Kidney capillary endothelial cell (primary cell): ENCODE data around the gene CEBPB.
"Not testable (repeated sequence)": the region's sequence is repeated elsewhere in the genome, so short reads cannot be mapped to it uniquely, and the experiment has no call there.

ENCODE experiments used
- DNase-seq: peaks from one replicate; pipeline ENCODE4 v3.0.0-alpha.2; 2018; ENCODE audit warnings: low spot score

CEBPB gene

DNA sequence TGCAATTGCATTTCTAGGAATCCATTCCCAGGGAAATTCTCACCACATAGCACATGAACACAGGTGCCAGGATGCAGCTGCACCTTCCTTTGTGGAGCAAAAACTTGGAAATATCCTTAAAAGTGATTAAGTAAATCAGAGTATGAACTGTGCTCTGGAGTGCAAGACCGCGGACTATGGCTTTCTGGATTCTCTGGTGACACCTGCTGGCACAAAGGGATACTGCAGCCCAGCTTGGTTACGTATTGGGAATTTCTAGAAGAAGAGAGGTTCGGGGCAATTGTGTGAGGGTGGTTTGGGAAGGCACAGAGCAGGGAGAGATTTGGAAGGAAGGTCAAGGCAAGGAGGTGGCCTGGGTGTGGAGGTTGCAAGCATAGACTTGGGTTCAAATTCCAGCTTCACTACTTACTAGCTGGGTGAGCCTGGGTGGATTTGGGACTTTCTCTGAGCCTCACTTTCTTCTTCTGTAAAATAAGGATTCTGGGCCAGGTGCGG is 21.3 kb upstream of the CEBPB start:
- peak; percentile 70 for DNase-seq

DNA sequence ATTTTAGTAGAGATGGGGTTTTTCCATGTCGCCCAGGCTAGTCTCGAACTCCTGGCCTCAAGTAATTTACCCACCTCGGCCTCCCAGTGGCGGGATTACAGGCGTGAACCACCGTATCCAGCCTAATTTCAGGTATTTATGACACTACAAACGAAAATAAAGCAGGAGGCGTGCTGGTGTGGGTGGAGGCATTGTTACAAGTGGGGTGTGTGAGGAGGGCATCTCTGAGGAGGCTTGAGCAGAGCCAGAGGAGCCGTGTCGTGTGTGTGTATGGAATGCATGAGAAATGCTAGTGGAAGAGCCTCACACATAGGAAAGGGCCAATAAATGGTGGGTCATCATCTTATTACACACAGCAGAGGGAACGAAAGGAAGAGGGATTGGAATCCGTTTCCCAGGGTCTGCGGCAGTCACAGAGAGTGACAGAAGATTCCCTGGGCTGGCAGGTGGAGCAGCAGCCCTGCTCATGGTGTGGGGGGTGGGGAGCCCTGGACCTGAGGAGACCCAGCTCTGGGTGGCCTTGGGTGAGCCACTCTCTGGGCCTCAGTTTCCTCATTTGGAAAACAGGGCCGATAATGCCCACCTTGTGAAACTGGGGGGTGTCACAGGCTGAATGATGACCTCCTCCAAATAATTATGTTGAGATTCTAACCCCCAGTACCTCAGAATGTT is 19.9 kb upstream of the CEBPB start:
- no peak for DNase-seq

DNA sequence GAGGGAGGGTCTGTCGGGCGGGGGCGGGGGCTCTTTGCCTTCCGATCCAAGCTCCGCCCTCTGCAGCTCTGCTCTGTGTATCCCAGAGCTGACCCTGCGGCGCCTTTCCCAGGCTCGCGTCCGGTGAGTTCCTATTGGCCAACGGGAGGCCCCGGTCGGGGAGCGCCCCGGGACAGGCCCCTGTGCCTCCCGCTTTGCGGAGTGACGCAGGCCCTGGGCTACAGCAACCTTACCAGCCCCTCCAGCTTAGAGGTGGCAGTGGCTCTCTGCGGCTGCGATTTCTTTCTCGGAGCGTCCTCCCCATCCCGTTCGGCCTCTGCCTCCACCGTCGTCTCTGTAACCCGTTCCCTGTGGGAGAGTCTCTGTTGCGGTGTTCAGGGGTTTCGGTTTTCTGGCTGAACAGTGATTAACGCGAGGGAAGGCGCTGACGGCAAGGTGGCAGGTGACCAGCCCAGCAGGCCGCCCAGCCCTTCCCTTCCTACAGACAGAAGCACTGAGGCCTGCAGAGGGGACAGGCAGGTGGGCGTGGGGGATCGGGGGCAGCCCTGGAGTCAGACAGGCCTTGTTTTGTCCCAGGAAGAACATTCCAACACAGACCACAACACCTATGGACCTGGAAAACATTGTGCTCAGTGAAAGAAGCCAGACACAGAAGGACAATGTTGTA is 18.1 kb upstream of the CEBPB start:
- DNase-seq, result no peak

DNA sequence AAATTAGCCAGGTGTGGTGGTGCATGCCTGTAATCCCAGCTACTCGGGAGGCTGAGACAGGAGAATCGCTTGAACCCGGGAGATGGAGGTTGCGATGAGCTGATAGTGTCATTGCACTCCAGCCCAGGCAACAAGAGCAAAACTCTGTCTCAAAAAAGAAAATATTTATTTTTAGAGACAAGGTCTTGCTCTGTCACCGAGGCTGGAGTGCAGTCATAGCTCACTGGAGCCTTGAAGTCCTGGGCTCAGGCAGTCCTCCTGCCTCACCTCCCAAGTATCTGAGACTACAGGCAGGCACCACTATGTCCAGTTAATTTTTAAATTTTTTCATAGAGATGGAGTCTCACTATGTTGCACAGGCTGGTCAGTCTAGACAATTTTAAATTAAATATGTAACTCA is 16.2 kb upstream of the CEBPB start:
- DNase-seq, result no peak

DNA sequence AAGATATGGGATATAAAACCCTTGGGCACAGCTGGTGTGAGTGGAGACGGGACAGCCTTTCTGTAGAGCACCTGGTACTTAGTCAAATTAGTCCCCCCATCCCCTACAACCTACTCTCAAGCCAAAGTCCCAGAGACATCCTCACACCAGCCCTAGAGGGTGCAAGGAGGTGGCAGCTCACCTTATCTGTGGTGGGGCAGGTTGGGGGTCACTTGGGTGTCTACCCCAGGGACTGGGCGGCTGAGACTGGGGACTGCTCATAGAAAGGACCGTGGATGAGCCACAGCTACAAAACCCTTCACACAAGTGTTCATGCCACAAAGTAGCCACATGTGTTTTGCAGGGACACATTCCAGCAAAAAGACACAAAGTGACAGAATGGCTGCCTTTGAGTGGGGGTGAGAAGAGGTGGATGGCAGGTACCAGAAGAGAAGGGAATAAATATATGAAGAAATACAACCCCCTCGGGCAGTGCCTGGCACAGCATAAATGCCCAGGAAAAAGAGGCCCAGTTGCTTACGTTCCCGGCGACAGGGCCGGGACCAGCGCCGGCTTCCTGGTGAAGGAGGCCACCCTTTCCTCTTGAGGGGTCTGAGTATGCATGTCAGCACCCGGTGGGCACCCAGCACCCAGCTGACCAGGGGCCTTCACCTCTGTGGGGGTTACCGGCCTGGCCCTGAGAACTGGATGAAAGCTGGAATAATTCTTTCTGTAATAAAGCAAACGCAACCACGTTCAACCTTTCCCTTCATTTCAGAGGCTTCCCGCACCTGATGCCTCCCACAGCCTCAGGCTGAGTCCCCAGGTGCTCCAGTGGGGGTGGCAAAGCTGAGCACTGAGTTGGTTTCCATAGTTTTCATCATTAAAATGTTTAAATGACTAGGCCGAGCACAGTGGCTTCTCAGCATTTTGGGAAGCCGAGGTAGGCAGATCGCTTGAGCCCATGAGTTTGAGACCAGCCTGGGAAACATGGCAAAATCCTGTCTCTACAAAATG is 14.4 kb upstream of the CEBPB start:
- DNase-seq, result no peak

DNA sequence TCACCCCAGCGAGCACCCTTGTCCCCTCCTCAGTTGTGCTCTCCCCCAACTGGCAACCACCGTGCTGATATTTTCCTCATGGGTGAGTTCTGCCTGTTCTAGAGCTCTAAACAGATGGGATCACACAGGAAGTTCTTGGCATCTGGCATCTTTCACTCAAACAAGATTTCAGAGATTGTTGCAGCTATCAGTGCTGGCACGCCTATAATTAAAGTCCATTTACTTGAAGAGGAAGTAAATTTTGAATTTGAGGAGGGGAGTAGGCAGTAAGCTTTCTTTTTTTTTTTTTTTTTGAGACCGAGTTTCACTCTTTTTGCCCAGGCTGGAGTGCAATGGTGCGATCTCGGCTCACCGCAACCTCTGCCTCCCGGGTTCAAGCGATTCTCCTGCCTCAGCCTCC is 12.0 kb upstream of the CEBPB start:
- DNase-seq, result not testable (repeated sequence)

DNA sequence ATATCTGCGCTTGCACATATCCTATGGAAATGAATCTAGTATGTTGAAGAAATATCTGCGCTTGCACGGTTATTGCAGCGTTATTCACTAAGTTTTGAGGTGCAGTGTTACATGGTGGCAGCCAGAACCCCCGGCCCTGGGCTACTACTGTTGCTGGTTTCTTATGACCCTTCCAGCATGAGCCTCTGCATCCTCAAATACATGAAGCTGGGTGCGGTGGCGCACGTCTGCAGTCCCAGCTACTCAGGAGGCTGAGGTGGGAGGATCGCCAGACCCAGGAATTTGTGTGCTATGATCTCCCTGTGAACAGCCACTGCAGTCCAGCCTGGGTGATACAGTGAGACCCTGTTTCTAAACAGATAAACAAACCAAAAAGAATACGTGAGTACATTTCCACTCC is 9.3 kb upstream of the CEBPB start:
- no peak for DNase-seq

DNA sequence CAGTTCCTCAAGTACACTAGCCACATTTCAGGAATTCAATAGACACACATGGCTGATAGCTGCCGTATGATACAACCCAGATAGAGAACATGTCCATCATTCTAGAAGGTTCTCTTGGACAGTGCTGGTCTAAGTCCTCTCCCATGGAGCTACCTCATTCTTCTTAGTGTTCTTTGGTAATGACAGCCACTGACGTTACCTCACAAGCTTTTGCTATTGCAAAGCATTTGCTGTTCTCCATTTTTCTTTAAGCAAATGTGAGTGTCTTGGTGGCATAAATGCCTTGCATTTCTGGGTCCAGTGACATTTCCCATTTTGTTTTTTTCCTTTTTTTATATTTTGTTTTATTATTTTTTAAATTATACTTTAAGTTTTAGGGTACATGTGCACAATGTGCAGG is 8.3 kb upstream of the CEBPB start:
- no peak for DNase-seq

DNA sequence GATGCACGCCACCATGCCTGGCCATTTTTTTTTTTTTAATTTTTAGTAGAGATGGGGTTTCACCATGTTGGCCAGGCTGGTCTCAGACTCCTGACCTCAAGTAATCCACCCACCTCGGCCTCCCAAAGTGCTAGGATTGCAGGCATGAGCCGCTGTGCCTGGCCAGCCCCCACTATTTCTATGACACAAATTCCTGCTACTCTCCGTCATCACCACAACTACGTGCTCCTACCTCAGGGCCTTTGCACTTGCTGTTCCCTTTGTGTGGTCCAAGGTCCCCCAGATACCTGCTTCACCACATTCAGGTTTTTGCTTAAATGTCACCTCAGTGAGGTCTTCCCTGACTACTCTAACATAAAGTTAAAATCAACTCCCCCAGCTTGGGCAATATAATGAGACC is 5.2 kb upstream of the CEBPB start:
- no peak for DNase-seq

DNA sequence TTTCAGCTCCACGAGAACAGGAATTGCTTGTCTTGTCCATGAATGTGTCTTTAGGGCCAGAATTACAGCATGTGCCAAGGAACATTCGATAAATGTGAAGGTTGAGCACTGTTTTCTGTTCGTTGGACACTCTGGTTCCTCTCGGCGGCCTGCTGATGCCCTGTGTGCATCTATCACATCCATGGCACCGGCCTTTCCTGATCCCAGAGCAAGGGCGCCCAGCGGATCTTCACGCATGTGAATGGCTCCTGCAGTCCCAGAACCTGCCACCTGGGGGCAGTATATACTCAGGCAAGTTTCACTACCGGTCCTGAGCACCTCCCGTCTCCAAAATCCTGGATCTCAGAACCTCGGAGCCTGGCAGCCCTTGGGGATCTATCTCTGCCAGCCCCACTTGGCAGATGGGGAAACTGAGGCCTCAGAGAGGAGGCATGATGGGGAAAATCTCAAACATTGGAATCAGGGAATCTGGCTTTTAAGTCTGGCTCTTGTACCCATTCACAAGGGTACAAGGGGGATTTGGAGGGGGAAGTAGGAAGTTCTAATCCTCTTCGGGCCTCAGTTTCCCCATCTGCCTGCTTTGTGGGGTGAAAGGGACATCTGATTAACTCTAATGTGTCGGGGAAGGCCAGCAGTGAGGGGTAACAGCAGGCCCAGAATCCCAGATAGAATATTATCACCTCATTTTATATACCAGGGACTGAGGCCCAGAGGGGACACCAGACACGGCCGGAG is 4.3 kb upstream of the CEBPB start:
- DNase-seq, result peak; percentile 71

DNA sequence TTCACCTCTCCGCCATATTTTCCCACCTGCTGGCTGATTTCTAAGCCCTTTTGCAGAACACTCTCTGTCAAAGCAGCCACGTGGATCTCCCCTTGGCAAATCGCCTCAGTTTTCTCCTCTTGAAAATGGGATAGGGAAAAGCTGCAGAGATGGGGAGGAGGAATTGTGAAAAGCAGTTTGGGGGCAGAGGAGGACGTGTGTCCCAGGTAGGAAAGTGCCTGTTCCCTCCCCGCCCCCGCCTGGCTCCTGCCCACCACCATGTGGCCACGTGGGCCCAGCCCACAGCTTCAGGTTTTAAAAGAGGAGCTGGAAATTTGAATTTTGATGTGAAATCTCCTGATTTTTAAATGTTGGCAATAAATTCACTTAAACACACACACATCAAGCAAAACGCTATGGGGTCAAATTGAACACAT is 3.6 kb upstream of the CEBPB start:
- DNase-seq, result no peak

DNA sequence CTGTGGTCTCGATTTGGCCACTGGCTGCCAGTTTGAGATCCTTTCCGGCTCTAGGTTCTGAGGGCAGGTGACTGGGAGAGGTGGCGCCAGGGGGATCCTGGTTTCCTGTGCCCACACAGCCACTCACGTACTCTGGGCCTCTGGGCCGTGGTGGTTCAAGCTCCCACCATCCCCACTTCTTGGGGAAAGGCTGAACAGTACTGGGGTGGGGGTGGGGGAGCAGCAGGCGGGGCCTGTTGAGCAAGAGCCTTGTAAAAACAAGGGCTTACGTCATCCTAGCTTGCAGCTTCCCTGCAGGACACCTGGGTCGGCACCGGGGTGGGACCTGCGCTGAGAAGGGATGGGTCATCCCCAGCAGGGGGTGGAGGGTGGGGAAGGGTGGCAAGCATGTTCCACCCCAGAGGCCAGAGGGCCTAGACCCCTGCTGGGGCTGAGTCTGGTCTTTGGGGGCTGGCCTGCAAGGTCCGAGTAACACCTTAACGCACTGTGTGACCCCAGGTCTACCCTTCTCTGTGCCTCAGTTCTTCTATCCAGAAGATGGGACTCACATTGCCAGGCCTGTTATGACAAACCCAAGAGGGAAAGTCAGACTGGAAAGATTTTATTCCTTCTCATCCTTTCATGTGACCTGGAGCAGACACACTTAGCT is 3.1 kb upstream of the CEBPB start:
- DNase-seq, result no peak

DNA sequence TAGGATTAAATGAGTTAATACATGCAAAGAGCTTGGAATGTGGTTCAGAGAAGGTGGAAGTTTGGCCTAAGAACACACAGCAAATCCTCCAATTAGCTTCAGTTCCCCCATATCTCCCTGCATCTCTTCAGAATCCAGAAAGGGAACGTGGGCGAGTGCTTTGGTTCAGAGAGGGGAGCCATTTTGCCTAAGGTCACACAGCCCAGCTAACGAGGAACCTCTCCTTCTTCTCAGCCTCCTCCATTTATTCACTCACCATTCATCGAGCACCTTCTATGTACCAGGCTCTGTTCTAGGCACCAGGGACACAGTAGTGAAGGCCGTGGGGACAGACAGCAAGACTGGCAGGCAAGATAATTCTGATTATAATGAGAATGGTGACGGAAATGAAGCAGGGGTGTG is 2.3 kb upstream of the CEBPB start:
- DNase-seq, result no peak

DNA sequence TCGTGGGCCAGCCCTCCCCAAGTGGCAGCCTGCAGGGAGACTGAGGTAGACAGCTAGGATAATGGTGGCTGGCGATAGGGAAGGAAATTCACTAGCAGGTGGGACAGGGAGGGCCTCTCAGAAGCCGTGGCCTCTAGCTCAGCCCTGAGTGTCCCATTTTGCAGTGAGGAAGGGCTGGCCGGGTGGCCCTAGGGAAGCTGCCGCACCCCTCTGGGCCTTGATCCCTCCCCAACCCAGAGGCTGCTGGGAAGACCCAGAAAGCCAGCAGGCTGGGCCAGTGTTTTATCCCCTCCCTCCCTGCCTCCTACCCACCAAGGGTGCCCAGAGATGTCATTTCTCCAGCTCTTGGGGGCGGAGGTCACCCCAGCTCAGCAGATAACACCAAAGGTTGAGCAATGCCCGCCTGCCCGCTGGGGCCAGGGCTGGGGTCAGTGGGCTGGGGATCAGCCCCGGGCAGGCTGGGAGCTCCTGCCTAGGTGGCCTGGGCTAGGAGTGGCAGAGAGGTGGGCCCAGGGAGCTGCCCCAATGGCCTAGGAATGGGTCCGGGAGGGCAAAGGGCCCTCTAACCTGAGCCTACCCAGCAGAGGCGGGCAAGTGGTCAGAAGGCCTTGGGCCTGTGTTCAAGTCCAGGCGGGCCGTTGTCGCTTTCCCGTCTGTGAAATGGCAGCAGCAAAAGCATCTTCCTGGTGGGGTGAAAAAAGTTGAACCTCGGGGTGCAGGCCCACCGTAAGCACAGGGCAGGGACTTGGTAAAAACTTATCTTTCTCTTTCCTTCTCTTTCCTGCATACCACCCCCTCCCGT is 1.6 kb upstream of the CEBPB start:
- no peak for DNase-seq

DNA sequence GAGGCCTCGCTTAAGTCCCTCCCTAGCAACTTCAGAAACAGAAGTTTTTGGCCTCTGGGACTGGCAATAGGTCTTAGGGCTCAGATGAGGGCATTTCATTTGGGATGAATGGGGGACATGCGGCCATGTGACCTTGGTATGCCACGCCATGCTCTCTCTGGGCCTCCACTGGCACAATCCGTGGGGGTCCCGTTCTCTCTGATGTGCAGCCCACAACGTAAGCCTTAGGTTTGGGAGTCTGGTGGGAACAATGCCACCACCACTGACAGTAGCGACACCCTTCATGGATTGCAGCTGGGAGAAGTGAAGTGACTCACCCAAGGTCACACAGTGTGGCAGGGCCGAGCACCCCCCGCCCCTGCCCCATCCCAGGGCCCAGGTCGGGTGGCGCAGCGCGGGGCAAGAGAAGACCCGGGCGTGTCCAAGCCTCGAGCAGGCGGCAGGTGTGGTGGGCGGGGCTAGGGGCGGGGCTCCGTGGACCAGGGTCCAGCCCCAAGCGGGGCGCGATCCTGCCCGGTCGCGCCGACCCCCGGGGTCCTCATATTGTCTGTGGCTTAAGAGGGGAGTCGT is 864 bp upstream of the CEBPB start:
- DNase-seq, result no peak

DNA sequence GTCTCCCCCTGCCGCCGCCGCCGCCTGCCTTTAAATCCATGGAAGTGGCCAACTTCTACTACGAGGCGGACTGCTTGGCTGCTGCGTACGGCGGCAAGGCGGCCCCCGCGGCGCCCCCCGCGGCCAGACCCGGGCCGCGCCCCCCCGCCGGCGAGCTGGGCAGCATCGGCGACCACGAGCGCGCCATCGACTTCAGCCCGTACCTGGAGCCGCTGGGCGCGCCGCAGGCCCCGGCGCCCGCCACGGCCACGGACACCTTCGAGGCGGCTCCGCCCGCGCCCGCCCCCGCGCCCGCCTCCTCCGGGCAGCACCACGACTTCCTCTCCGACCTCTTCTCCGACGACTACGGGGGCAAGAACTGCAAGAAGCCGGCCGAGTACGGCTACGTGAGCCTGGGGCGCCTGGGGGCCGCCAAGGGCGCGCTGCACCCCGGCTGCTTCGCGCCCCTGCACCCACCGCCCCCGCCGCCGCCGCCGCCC is 474 bp downstream of the CEBPB start:
- no peak for DNase-seq

DNA sequence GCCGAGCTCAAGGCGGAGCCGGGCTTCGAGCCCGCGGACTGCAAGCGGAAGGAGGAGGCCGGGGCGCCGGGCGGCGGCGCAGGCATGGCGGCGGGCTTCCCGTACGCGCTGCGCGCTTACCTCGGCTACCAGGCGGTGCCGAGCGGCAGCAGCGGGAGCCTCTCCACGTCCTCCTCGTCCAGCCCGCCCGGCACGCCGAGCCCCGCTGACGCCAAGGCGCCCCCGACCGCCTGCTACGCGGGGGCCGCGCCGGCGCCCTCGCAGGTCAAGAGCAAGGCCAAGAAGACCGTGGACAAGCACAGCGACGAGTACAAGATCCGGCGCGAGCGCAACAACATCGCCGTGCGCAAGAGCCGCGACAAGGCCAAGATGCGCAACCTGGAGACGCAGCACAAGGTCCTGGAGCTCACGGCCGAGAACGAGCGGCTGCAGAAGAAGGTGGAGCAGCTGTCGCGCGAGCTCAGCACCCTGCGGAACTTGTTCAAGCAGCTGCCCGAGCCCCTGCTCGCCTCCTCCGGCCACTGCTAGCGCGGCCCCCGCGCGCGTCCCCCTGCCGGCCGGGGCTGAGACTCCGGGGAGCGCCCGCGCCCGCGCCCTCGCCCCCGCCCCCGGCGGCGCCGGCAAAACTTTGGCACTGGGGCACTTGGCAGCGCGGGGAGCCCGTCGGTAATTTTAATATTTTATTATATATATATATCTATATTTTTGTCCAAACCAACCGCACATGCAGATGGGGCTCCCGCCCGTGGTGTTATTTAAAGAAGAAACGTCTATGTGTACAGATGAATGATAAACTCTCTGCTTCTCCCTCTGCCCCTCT is 1.1 kb downstream of the CEBPB start:
- DNase-seq, result peak; percentile 53

DNA sequence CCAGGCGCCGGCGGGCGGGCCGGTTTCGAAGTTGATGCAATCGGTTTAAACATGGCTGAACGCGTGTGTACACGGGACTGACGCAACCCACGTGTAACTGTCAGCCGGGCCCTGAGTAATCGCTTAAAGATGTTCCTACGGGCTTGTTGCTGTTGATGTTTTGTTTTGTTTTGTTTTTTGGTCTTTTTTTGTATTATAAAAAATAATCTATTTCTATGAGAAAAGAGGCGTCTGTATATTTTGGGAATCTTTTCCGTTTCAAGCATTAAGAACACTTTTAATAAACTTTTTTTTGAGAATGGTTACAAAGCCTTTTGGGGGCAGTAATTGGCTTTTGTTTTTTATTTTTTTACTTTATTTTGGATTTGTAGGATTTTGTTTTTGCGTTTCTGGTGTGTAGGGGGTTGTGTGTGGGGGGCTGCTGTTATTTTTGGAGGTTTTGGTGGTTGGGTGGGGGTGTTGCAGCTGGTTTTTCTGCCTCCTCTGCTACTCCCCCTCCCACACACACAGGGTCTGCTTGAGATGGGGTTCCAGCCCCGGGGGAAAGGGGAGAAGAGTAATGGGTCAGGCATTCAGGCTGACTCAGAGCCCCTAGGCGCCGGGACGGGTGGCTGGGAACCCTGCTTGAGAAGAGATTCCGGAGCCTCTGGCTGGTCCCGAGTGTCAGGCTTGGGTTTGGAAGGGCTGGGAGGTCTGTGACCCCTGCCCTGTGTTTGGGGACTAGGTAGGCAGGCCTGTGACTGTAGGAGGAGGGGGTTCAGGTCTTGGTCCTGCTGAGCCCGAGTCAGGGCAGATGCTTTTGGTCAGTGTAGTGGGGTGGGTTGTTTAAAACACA is 2.0 kb downstream of the CEBPB start:
- DNase-seq, result peak; percentile 78
